IgD-negative memory B cell (primary cell): ENCODE results near the gene PARD6G. TPM values are rescaled to one million over a fixed set of nuclear protein-coding genes. Genes with fewer than 3 reads are reported as not detected.
A peak's percentile ranks its signal among the peaks of the same experiment; 100 is the strongest.
"Not testable (repeated sequence)": the region's sequence is repeated elsewhere in the genome, so short reads cannot be mapped to it uniquely, and the experiment has no call there.

Experiments
- H3K27ac Mint-ChIP-seq, 3 donors: one replicate each; pipeline ENCODE4 v1.8.0; 2020 to 2022; ENCODE audit warnings: mild to moderate bottlenecking in 3 of 3, mixed read lengths in 3 of 3, moderate library complexity in 1 of 3
- H3K27me3 Mint-ChIP-seq: one replicate; pipeline ENCODE4 v1.8.0; 2021; ENCODE audit warnings: mixed read lengths
- H3K36me3 Mint-ChIP-seq: one replicate; pipeline ENCODE4 v1.8.0; 2020; ENCODE audit warnings: mild to moderate bottlenecking, mixed read lengths
- H3K4me1 Mint-ChIP-seq, 3 donors: one replicate each; pipeline ENCODE4 v1.8.0; 2020 to 2022; ENCODE audit warnings: mixed read lengths in 3 of 3, mild to moderate bottlenecking in 1 of 3
- H3K4me3 Mint-ChIP-seq, 4 donors: one replicate each; pipeline ENCODE4 v1.8.0; 2020 to 2022; ENCODE audit warnings: mild to moderate bottlenecking in 4 of 4, mixed read lengths in 4 of 4, moderate library complexity in 3 of 4
- H3K9me3 Mint-ChIP-seq, 3 donors: one replicate each; pipeline ENCODE4 v1.8.0; 2020 to 2021; ENCODE audit warnings: mixed read lengths in 3 of 3, mild to moderate bottlenecking in 1 of 3
- polyA plus RNA-seq: library from polyadenylated mRNA; unstranded; fragments of 300-500 nt; fragmentation: Illumina TruSeq; gene quantifications from one replicate; pipeline ENCODE4 v1.2.3, GENCODE V29; 2021

Gene PARD6G
- polyA plus RNA-seq, 1 donor from 2014 or later, result not detected

DNA sequence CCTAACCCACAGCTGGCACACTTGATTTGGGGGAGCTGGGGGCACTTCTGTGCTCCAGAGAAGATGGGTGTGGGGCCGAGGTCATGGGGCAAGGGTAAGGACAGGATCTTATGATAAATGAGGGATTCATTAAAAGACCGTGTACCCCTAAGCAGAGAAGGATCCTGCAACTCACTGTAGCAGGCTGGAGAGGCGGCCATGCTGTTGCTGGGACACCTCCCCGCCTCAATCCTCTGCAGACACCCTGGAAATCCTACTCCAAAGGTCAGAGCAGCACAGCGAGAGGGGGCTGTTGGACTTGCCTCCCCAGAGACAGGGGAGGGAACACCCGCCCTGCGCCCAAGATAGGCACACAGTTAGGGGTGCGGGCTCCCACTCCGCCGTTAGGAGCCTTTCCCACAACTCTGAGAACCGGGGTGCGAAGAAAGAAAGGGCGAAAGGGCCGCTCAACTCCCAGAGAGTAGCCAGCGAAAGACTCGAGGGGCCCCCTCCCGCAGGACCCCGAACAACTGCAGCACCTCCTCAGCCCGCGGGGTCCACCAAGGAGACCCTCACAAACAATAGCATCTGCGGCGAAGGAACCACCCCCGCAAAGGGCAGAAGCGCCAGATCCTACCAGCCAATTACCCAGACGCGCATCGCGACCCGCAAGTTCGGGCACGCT, 1.4 kb downstream of the PARD6G start:
- H3K9me3 Mint-ChIP-seq, result peaks cover 0 to 2% (median 0%) of the 10 kb centered on the region in 3 donors
- H3K27ac Mint-ChIP-seq, result peak overlapping the region in 1 of 3 donors; percentile 31
- peaks cover 38% of the 10 kb centered on the region for H3K27me3 Mint-ChIP-seq
- no peaks in the 10 kb centered on the region for H3K4me1 Mint-ChIP-seq
- no peaks in the 10 kb centered on the region for H3K36me3 Mint-ChIP-seq
- H3K4me3 Mint-ChIP-seq, result peak overlapping the region in 3 of 4 donors; percentile 41 to 82 (median 65)

DNA sequence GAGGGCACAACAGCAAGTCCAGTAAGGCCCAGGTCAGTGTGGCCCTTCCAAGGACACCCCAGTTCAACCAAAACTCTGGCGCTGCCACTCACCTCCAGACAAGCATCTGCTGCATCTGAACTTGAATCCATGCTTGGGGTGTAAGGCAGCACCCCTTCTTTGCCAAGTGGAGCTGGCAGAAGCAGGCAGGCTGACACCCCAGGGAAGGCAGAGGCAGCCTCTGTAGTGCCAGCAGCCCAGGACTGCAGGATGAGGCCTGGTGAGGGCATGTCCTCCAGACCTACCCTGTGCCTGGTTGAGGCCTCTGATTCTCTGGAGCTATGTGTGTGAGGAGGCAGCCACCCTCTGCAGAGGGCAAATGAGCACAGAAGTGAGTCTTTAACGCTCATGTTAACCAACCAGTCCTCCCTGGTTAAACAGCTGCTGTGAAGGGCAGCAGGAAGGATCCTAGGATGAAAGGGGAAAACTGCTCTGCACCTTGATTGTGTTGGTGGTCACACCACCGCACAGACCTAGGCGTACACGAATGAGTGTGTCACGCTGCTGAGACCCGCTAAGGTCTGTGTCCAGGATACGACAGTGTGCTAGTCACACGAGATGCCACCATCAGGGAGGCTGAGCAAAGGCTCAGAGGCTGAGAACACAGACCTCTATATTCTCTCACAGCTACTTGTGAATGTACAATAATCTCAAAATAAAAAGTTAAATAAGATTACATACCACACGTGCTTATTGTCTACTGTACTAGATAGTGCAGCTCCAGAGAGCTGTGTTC, 2.2 kb downstream of the PARD6G start:
- peaks cover 40% of the 10 kb centered on the region for H3K27me3 Mint-ChIP-seq

DNA sequence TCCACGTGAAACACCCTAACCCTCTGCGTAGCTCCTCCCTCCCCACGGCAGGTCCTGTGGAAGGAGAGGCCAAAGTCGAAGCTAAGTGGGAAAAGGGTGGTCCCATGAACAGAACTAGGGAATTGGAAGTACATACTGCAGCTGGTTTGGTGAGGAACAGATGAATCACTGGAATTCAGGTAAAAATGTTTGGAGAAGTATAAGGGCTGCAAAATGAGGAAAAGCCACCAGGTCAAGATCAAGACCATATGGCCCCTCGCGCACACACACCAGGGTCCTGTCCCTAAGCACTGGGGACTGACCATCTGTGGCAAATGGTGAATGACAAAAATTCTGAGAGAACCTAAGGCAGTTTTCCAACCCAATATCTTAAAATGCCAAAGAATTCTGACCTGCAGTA, 3.1 kb downstream of the PARD6G start:
- no peaks in the 10 kb centered on the region for H3K4me1 Mint-ChIP-seq
- peaks cover 40% of the 10 kb centered on the region for H3K27me3 Mint-ChIP-seq
- no peaks in the 10 kb centered on the region for H3K36me3 Mint-ChIP-seq
- peaks cover 0 to 2% (median 2%) of the 10 kb centered on the region in 3 donors for H3K9me3 Mint-ChIP-seq
- H3K4me3 Mint-ChIP-seq, result peak overlapping the region in 1 of 4 donors; percentile 28
- H3K27ac Mint-ChIP-seq, result no peak overlapping the region

More for the DNA sequence above, 2.2 kb downstream of the PARD6G start:
- H3K4me3 Mint-ChIP-seq, result peak overlapping the region in 2 of 4 donors; percentile 52 to 82
- H3K9me3 Mint-ChIP-seq, result peaks cover 0 to 2% (median 2%) of the 10 kb centered on the region in 3 donors
- no peaks in the 10 kb centered on the region for H3K36me3 Mint-ChIP-seq
- peak overlapping the region in 1 of 3 donors; percentile 31 for H3K27ac Mint-ChIP-seq
- no peaks in the 10 kb centered on the region for H3K4me1 Mint-ChIP-seq

DNA sequence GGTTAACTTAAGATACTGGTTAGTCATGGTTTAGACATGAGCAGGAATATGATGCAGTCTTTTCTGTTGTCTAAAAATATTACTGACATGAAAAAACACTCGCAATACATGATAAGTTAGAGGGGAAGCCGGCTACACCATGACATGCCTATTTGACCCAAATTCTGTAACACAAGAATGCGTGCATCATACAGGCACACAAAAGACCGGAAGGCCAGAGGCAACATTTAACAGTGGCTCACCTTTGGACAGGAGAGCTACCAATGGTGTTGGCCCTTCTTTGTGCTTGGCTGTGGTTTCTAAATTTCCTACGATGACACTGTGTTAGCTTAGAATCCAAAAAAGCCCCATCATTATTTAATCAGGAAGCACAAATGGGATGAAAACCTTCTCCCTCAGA, 4.1 kb downstream of the PARD6G start:
- H3K27me3 Mint-ChIP-seq, result peaks cover 35% of the 10 kb centered on the region
- no peak overlapping the region for H3K27ac Mint-ChIP-seq
- H3K9me3 Mint-ChIP-seq, result peaks cover 0 to 5% (median 2%) of the 10 kb centered on the region in 3 donors
- no peaks in the 10 kb centered on the region for H3K4me1 Mint-ChIP-seq
- H3K36me3 Mint-ChIP-seq, result no peaks in the 10 kb centered on the region
- H3K4me3 Mint-ChIP-seq, result peak overlapping the region in 1 of 4 donors; percentile 43

DNA sequence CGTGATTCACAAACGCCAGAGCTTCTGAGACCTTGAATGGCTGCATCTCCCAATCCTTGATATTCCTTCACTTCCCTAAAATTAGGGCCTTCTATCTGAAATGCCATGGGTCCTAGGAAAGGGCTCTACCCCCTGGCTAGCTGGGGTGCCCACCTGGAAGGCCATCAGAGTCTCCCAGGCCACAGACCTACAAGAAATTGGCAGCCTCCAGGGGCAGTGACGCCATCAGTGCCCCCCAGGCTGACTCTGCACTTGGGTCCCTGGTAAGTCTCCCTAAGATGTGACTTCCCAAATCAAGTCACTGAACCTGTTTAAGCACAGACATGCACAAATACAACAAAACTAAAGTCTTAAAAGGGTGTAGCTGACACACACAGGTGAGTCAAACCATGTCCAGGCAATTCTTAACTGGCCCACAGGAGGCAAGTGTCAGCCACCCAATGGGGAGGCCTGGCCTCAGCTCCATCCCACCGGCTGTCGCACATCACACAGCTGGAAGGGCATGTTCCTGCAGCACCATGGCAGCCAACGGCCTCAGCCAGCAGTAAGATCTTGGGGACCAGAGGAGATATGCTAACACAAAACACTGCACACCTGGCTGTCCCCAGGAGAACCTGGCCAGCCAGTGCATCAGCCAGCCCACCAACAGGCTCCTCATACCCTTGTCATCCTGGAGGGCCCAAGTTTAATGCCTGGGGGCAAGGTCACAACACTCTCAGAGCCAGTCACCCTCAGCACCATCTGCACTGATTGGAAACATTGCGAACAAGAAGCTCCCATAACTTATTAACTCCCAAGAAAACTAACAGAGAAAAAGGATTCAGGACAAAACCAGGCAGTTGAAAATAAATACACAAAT, 5.2 kb downstream of the PARD6G start:
- H3K27me3 Mint-ChIP-seq, result peaks cover 28% of the 10 kb centered on the region
- no peak overlapping the region for H3K4me3 Mint-ChIP-seq
- no peaks in the 10 kb centered on the region for H3K36me3 Mint-ChIP-seq
- H3K4me1 Mint-ChIP-seq, result no peaks in the 10 kb centered on the region
- H3K27ac Mint-ChIP-seq, result no peak overlapping the region
- H3K9me3 Mint-ChIP-seq, result peaks cover 0 to 5% (median 2%) of the 10 kb centered on the region in 3 donors

DNA sequence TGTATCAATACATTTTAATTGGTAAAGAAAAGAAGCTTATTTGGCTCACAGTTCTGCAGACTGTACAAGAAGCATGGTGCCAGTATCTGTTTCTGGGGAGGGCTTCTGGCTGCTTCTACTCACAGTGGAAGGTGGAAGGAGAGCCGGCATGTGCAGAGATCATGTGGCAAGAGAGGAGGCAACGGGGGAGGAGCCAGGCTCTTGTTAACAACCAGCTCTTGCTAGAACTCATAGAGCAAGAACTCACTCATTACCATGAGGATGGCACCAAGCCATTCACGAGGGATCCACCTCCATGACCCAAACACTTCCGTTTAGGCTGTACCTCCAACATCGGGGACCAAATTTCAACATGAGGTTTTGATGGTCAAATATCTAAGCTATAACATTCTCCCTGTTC, 7.5 kb downstream of the PARD6G start:
- H3K36me3 Mint-ChIP-seq, result no peaks in the 10 kb centered on the region
- H3K27me3 Mint-ChIP-seq, result peaks cover 23% of the 10 kb centered on the region
- peaks cover 0 to 6% (median 2%) of the 10 kb centered on the region in 3 donors for H3K9me3 Mint-ChIP-seq
- H3K4me3 Mint-ChIP-seq, result no peak overlapping the region
- H3K27ac Mint-ChIP-seq, result no peak overlapping the region
- no peaks in the 10 kb centered on the region for H3K4me1 Mint-ChIP-seq

DNA sequence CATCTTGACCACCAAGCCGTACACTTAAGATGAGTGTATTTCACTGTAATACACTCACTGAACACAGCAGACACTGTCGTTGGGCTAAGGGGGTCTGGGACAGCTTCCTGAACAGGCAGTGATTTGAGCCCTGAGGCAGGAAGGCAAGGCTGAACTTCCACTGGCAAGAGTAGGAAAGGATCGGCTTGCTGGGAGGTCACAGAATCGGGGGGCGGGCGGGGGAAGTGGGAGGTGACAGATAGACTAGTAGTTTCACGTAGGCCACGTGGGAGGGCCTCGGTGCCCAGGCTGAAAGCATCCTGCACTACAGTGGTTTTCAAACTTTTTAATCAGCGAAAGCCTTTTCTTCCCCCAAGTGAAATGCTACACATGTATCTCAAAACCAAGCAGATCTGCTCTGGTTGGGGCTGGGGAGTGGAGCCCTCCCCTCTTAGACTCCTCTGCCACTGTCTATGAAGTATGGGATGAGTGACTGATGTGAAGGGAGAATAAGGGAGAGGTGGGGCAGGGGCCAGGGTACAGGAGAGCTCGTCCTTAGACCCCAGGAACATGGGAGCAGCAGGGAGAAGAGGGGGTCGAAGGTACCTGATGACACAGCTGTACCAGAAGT, 8.6 kb downstream of the PARD6G start:
- Mint-ChIP-seq H3K27ac (no peak overlapping the region), H3K9me3 (peaks cover 0 to 10% (median 2%) of the 10 kb centered on the region in 3 donors), H3K4me1 (no peaks in the 10 kb centered on the region), H3K36me3 (no peaks in the 10 kb centered on the region), H3K27me3 (peaks cover 16% of the 10 kb centered on the region), H3K4me3 (no peak overlapping the region)

DNA sequence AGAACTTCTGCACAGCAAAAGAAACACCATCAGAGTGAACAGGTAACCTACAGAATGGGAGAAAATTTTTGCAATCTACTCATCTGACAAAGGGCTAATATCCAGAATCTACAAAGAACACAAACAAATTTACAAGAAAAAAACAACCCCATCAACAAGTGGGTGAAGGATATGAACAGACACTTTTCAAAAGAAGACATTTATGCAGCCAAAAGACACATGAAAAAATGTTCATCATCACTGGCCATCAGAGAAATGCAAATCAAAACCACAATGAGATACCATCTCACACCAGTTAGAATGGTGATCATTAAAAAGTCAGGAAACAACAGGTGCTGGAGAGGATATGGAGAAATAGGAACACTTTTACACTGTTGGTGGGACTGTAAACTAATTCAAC, 9.8 kb downstream of the PARD6G start:
- H3K36me3 Mint-ChIP-seq, H3K9me3 Mint-ChIP-seq, H3K27ac Mint-ChIP-seq, H3K4me3 Mint-ChIP-seq, H3K4me1 Mint-ChIP-seq: not testable (repeated sequence)
- peaks cover 13% of the 10 kb centered on the region for H3K27me3 Mint-ChIP-seq

DNA sequence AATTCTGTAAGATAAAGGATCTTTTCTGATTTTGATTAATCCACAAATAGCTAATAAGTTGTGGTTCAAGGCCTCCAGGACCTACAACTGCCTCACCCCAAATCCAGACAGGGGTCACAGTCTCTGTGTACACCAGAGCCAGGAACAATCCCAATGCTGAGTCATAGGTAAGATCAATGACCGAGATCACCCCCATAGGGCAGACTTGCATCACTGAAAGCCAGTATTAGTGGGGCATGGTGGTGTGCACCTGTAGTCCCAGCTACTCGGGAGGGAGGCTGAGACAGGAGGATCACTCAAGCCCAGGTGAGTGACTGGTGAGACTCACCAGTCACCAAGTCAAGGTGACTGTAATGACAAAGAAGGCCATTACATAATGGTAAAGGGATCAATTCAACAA, 12.9 kb downstream of the PARD6G start:
- peaks cover 12% of the 10 kb centered on the region for H3K27me3 Mint-ChIP-seq
- no peak overlapping the region for H3K27ac Mint-ChIP-seq
- no peaks in the 10 kb centered on the region for H3K4me1 Mint-ChIP-seq
- no peak overlapping the region for H3K4me3 Mint-ChIP-seq
- H3K36me3 Mint-ChIP-seq, result no peaks in the 10 kb centered on the region
- H3K9me3 Mint-ChIP-seq, result peaks cover 0 to 10% (median 0%) of the 10 kb centered on the region in 3 donors

DNA sequence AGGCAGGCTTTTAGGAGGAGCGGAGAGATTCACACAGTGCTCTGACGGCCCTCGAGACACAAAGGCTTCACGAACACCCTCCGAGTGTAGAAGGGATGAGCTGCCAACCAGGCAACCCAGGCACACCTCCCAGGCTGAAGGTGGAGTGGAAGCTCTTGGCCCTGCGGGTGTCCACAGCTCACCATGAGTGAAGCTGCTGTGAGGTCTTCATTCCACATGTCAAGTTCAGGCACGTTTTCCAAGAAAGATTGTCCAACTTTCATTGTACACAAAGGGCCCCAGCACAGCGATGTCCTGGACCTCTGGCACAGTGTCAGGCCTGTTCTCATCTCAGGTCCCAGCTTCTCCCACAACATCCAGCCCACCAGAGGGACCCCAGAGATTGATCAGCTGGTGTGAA, 13.4 kb downstream of the PARD6G start:
- Mint-ChIP-seq H3K4me1 (no peaks in the 10 kb centered on the region), H3K9me3 (peaks cover 0 to 7% (median 0%) of the 10 kb centered on the region in 3 donors), H3K36me3 (no peaks in the 10 kb centered on the region), H3K4me3 (no peak overlapping the region), H3K27me3 (peaks cover 12% of the 10 kb centered on the region), H3K27ac (no peak overlapping the region)

DNA sequence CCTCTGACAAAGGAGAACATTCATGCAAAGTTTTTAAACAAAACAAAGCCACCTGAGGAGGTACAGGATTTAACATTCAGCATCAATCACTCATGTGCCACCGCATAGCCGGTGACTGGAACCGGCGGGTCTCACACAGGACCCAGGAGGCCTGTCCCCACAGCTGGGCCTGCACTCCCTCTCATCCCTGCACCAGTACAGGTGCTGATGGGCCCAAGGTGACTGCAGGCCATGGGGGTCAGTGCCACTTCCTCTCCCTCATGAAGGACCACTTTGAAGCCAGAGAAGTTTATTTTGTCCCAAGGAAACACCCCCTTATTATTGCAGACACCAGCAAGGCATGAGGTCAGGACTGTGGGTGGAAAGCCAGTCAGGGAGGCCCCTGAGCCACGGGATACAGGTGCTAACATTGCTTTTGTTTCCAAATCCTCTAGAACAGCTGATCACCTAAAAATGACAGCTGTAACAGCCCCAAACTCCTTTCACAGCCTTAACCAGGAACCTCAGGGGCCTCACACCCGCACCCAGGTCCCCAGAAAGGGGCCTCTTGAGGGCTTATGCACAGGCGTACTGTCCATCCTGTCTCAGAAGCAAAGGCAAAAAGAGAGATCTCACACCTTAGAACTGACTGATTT, 14.0 kb downstream of the PARD6G start:
- Mint-ChIP-seq H3K4me1 (no peaks in the 10 kb centered on the region), H3K9me3 (peaks cover 0 to 6% (median 0%) of the 10 kb centered on the region in 3 donors), H3K27ac (no peak overlapping the region), H3K4me3 (no peak overlapping the region), H3K27me3 (peaks cover 12% of the 10 kb centered on the region), H3K36me3 (no peaks in the 10 kb centered on the region)

DNA sequence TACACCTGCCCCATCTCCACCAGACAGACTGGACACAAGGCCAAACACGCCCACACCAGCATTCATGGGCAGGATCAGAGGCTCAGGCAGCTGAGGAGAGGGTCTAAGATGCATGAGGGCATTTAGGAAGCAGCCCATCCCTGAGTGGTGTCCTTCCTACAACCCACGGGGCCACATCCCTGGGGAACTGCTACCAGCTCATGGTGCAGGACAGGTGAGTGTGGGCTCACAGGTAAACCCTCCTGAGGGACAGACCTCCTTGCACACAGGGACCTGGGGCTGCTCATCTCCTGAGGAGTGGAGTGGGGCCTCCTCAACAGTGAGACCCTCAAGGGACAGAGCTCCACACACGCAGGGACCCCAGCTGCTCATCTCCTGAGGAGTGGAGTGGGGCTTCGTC, 14.6 kb downstream of the PARD6G start:
- no peak overlapping the region for H3K27ac Mint-ChIP-seq
- no peaks in the 10 kb centered on the region for H3K36me3 Mint-ChIP-seq
- no peaks in the 10 kb centered on the region for H3K4me1 Mint-ChIP-seq
- H3K4me3 Mint-ChIP-seq, result no peak overlapping the region
- peaks cover 0 to 6% (median 0%) of the 10 kb centered on the region in 3 donors for H3K9me3 Mint-ChIP-seq
- peaks cover 15% of the 10 kb centered on the region for H3K27me3 Mint-ChIP-seq

DNA sequence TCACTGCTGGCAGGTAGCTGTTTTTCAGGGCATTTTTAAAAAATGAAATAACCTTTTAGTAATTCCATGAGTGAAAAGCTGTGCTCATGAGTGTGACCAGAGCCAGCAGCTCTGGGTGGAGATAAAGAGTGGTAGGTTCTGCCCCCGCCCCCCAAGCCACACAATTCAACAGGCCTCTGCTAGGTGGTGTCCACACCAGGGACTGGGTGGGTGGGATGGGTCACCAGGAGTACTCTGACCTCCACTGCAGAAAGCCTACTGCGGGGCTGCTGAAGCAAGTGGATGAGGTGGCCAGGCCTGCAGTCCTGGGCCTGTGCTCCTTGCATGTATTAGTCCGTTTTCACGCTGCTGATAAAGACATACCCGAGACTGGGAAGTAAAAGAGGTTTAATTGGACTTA, 15.3 kb downstream of the PARD6G start:
- no peaks in the 10 kb centered on the region for H3K4me1 Mint-ChIP-seq
- no peak overlapping the region for H3K4me3 Mint-ChIP-seq
- no peak overlapping the region for H3K27ac Mint-ChIP-seq
- H3K9me3 Mint-ChIP-seq, result peaks cover 0 to 6% (median 0%) of the 10 kb centered on the region in 3 donors
- H3K36me3 Mint-ChIP-seq, result no peaks in the 10 kb centered on the region
- H3K27me3 Mint-ChIP-seq, result peaks cover 18% of the 10 kb centered on the region

DNA sequence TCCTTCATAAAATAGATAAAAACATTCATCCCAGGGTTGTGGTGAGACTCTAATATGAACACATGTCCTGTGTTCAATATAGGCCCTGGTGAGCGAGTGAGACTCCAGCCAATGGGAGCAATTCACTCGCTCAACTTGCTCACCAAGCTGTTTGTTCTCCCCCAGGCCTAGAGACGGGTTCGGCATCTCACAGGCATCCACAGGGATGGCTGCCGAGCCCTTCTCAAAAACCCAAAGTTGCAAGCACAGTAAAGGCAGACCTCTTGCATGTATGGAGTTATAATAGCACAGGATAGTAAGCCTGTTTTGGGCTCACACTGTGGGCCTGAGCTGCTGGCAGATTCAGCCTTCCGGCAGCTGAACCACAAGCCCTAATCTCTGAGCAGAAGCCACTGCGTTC, 15.7 kb downstream of the PARD6G start:
- Mint-ChIP-seq H3K4me1 (no peaks in the 10 kb centered on the region), H3K27me3 (peaks cover 18% of the 10 kb centered on the region), H3K9me3 (peaks cover 0 to 6% (median 0%) of the 10 kb centered on the region in 3 donors), H3K4me3 (no peak overlapping the region), H3K27ac (no peak overlapping the region), H3K36me3 (no peaks in the 10 kb centered on the region)
